Kidney (tissue), 14 donors: ENCODE results near the gene PPM1E. TPM values are rescaled to one million over a fixed set of nuclear protein-coding genes. Genes with fewer than 3 reads are reported as not detected.
"Not testable (repeated sequence)": the region's sequence is repeated elsewhere in the genome, so short reads cannot be mapped to it uniquely, and the experiment has no call there.

Experiments
- DNase-seq, 5 donors: peaks; one replicate each; pipeline ENCODE4 v3.0.0-alpha.2; 2013 to 2020
- FAIRE-seq: peaks from 2 replicates; lab custom pipeline; 2012; peaks lifted over from hg19 to GRCh38; lab: Jason Lieb, UNC
- H3K27ac ChIP-seq, 2 donors: one replicate each; pipeline ENCODE4 v1.7.0; 2013; ENCODE audit warnings: low read depth in 2 of 2, low read length in 2 of 2, inconsistent platforms in 1 of 2
- H3K27me3 ChIP-seq: one replicate; pipeline ENCODE4 v1.7.1; 2013; ENCODE audit warnings: low read length, inconsistent platforms; ENCODE audit not compliant: control insufficient read depth, insufficient read depth
- H3K36me3 ChIP-seq, 3 donors: one replicate each; pipeline versions ENCODE4 v1.7.0 to v1.7.1; 2013; ENCODE audit warnings: low read length in 3 of 3, control low read depth in 1 of 3, inconsistent platforms in 1 of 3; ENCODE audit not compliant: insufficient read depth in 3 of 3, control insufficient read depth in 2 of 3
- H3K4me1 ChIP-seq, 3 donors: one replicate each; pipeline versions ENCODE4 v1.7.0 to v1.7.1; 2013; ENCODE audit warnings: low read length in 3 of 3, inconsistent platforms in 1 of 3, low read depth in 1 of 3; ENCODE audit not compliant: control insufficient read depth in 2 of 3, insufficient read depth in 2 of 3
- H3K4me3 ChIP-seq, 3 donors: one replicate each; pipeline versions ENCODE4 v1.7.0 to v1.8.1; 2013; ENCODE audit warnings: low read length in 3 of 3, control low read depth in 1 of 3, inconsistent platforms in 1 of 3
- H3K9ac ChIP-seq, 3 donors: one replicate each; pipeline versions ENCODE4 v1.7.0 to v1.7.1; 2013; ENCODE audit warnings: low read length in 3 of 3, control low read depth in 1 of 3, inconsistent platforms in 1 of 3
- H3K9me3 ChIP-seq, 3 donors: one replicate each; pipeline versions ENCODE4 v1.7.0 to v1.7.1; 2013; ENCODE audit warnings: low read length in 3 of 3, control low read depth in 1 of 3, inconsistent platforms in 1 of 3; ENCODE audit not compliant: control insufficient read depth in 2 of 3, insufficient read depth in 1 of 3
- CTCF ChIP-seq: IDR thresholded peaks from 3 replicates; pipeline ENCODE4 v1.5.1; 2012; ENCODE audit warnings: mild to moderate bottlenecking, moderate library complexity, borderline replicate concordance; ENCODE audit not compliant: insufficient read depth; ENCODE audit errors: extremely low read depth
- intact Hi-C: fragments of 100-400 bp; cut with DNase I; formaldehyde crosslinking; loops from one replicate; pipeline ENCODE4 v1.11.1; 2022
- polyA plus RNA-seq: library from polyadenylated mRNA; stranded (reverse); fragments of 350-450 nt; fragmentation: Illumina TruSeq; extraction: RNeasy Lipid Tissue Mini Kit (QIAGEN cat#74804); gene quantifications from one replicate; pipeline ENCODE4 v1.2.3, GENCODE V29; 2014; ENCODE audit warnings: low read depth, low replicate concordance; ENCODE audit not compliant: insufficient read depth
- total RNA-seq: library from RNA; stranded (reverse); fragmentation: NEBNext Ultra II Directional; extraction: Animal tissue kit (Norgen Biotek cat#: 25700); gene quantifications from one replicate; pipeline ENCODE4 v1.2.1, GENCODE V29; 2021
- donor health status: control.
- donor health status: control.
- donor health status: control.
- donor health status: control.
- donor health status: control.
- donor health status: DM: yes; HTN: yes; CAD: no.
- donor health status: Normal renal cell carcinoma (clear cell type).

Gene PPM1E
- total and polyA plus RNA-seq, 2 donors from 2014 or later, result 0.47 to 0.82 TPM

DNA sequence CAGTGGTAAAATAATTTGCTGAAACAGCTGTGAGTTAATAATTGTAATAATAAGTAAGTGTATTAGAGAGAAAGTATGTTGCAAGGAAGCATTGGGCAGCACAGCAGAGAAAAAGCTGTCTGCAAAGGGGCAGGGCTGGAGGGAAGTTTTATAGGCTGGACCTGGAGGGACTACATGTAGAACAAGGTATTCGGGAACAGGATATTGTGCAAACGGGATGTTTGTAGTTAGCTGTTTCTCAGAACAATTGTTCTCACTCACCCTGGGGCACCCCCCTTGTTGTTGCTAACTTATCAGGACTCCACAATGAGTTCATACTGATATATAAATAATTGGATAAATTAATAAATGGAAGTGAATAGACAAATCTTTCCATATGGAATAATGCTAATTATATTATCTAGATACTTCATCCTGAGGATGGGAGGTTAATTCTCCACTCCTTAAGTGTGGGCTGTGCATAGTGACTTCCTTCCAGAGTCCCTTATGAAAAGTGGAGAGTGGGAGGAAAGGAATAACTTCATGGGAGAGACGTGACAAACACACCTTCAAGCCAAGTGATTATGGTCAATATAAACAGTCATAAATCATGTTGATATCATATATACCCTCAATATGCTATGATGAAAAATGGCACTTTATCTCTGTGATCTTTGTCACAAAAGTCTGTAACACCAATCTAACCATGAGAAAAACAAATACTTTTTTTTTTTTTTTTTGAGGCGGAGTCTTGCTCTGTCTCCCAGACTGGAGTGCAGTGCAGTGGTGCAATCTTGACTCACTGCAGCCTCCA, 85.4 kb downstream of the PPM1E start:
- no peaks in the 10 kb centered on the region for H3K27me3 ChIP-seq
- no peak for DNase-seq

DNA sequence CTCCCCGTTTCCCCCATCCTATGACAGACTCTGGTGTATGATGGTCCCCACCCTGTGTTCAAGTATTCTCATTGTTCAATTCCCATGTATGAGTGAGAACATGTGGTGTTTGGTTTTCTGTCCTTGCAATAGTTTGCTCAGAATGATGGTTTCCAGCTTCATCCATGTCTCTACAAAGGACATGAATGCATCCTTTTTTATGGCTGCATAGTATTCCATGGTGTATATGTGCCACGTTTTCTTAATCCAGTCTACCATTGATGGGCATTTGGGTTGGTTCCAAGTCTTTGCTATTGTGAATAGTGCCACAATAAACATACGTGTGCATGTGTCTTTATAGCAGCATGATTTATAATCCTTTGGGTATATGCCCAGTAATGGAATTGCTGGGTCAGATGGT, 90.8 kb downstream of the PPM1E start:
- H3K27me3 ChIP-seq, H3K27ac ChIP-seq, FAIRE-seq, H3K4me3 ChIP-seq, DNase-seq, H3K36me3 ChIP-seq, H3K9me3 ChIP-seq, H3K9ac ChIP-seq, H3K4me1 ChIP-seq, intact Hi-C loops: not testable (repeated sequence)

More for the DNA sequence above, 85.4 kb downstream of the PPM1E start:
- Histone ChIP-seq H3K9me3 (no peaks in the 10 kb centered on the region), H3K4me3 (no peak overlapping the region), H3K4me1 (no peaks in the 10 kb centered on the region), H3K9ac (no peak overlapping the region), H3K27ac (no peak overlapping the region), H3K36me3 (no peaks in the 10 kb centered on the region)
- FAIRE-seq, result no peak
- intact Hi-C loops, result no loop called here
- TF ChIP-seq CTCF, result no peak

DNA sequence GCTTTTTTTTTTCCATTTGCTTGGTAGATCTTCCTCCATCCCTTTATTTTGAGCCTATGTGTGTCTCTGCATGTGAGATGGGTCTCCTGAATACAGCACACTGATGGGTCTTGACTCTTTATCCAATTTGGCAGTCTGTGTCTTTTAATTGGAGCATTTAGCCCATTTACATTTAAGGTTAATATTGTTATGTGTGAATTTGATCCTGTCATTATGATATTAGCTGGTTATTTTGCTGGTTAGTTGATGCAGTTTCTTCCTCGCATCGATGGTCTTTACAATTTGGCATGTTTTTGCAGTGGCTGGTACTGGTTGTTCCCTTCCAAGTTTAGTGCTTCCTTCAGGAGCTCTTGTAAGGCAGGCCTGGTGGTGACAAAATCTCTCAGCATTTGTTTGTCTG, 94.5 kb downstream of the PPM1E start:
- H3K27me3 ChIP-seq, intact Hi-C loops, H3K4me1 ChIP-seq, H3K9ac ChIP-seq, H3K4me3 ChIP-seq, H3K27ac ChIP-seq, H3K9me3 ChIP-seq, FAIRE-seq, DNase-seq, H3K36me3 ChIP-seq: not testable (repeated sequence)

- no peak for FAIRE-seq
- H3K36me3 ChIP-seq, result no peaks in the 10 kb centered on the region
- TF ChIP-seq CTCF, result no peak
- no peak overlapping the region for H3K27ac ChIP-seq
- no peak overlapping the region for H3K9ac ChIP-seq
- no peak overlapping the region for H3K4me3 ChIP-seq
- DNase-seq, result no peak
- H3K4me1 ChIP-seq, result no peaks in the 10 kb centered on the region
- peaks cover 0 to 3% (median 0%) of the 10 kb centered on the region in 3 donors for H3K9me3 ChIP-seq
- intact Hi-C loops, result no loop called here
- no peaks in the 10 kb centered on the region for H3K27me3 ChIP-seq
Observed at GRCh38 chr17:58865301-58865700, 109.6 kb downstream of the PPM1E start.
